Hair follicle dermal papilla cell (primary cell): ENCODE measurements around the gene SIPA1L3. TPM values are rescaled to one million over a fixed set of nuclear protein-coding genes. Genes with fewer than 3 reads are reported as not detected.

Source experiments
- small RNA-seq: library from RNA; depleted of rRNA; stranded (forward); fragments of <200 nt; gene quantifications from one replicate; pipeline ENCODE3, GENCODE V24; 2012
- total RNA-seq: library from RNA; depleted of rRNA; stranded (reverse); fragments of >200 nt; gene quantifications from 2 replicates; pipeline ENCODE4 v1.2.3, GENCODE V29; 2012

Gene SIPA1L3, protein sequence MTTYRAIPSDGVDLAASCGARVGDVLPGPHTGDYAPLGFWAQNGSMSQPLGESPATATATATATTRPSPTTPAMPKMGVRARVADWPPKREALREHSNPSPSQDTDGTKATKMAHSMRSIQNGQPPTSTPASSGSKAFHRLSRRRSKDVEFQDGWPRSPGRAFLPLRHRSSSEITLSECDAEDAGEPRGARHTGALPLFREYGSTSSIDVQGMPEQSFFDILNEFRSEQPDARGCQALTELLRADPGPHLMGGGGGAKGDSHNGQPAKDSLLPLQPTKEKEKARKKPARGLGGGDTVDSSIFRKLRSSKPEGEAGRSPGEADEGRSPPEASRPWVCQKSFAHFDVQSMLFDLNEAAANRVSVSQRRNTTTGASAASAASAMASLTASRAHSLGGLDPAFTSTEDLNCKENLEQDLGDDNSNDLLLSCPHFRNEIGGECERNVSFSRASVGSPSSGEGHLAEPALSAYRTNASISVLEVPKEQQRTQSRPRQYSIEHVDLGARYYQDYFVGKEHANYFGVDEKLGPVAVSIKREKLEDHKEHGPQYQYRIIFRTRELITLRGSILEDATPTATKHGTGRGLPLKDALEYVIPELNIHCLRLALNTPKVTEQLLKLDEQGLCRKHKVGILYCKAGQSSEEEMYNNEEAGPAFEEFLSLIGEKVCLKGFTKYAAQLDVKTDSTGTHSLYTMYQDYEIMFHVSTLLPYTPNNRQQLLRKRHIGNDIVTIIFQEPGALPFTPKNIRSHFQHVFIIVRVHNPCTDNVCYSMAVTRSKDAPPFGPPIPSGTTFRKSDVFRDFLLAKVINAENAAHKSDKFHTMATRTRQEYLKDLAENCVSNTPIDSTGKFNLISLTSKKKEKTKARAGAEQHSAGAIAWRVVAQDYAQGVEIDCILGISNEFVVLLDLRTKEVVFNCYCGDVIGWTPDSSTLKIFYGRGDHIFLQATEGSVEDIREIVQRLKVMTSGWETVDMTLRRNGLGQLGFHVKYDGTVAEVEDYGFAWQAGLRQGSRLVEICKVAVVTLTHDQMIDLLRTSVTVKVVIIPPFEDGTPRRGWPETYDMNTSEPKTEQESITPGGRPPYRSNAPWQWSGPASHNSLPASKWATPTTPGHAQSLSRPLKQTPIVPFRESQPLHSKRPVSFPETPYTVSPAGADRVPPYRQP (N-terminal part only)
- 12.7 and 14.0 TPM in 2 replicates for total RNA-seq

GRCh38 chr19:37906869-37907734 is at the start of gene SIPA1L3:
TSS of gene SIPA1L3 (plus strand) at chr19:37907208. CDS start at chr19:38081566, 174,358 bp downstream.

DNA sequence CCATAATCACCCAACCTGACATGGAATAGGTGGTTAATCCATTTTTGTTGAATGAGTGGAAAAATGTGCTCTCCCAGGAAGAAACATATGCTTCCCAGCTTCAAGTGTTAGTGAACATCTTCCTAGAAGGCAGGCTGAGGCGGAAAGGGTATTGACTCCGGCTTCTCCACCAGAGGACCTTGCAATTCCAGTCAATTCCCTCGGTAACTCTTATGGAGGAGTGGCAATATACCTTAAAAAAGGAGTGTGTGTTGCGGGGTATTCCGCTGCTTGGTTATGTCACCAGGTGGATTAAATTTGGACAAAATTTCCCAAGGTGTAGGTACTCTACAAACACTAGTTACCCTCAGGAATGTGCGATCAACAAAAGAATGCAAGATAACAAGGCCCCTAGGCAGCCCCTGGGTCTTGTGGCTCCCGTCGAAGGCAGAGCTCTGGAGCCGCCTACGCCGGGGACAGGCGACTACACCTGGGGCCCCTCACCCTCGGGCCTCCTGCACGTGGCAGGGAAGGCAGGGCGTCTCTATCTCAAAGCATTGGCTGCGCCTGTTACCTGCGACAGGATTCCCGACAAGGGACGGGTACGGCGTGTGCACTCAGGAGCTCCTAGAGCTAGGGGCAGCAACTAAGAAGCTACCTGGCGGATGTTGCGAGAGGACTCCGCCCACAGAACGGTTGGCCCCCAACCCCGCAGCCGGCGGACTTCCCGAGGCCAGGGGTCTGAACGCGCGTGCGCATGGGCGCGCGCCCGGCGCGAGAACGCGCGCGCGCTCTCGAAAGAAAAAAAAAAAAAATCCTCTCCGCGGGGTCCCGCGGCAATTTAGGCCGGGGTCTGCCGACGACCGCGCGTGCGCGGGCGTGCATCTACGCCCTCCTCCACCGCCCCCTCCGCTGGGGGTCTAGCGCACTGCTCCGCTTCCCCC is 801 bp upstream of the SIPA1L3 start, which contains the start of gene WDR87:
Gene WDR87 (minus strand): TSS at position 649 of the 923 bp plus-strand sequence. CDS start 8,355 bp downstream, outside the sequence.

DNA sequence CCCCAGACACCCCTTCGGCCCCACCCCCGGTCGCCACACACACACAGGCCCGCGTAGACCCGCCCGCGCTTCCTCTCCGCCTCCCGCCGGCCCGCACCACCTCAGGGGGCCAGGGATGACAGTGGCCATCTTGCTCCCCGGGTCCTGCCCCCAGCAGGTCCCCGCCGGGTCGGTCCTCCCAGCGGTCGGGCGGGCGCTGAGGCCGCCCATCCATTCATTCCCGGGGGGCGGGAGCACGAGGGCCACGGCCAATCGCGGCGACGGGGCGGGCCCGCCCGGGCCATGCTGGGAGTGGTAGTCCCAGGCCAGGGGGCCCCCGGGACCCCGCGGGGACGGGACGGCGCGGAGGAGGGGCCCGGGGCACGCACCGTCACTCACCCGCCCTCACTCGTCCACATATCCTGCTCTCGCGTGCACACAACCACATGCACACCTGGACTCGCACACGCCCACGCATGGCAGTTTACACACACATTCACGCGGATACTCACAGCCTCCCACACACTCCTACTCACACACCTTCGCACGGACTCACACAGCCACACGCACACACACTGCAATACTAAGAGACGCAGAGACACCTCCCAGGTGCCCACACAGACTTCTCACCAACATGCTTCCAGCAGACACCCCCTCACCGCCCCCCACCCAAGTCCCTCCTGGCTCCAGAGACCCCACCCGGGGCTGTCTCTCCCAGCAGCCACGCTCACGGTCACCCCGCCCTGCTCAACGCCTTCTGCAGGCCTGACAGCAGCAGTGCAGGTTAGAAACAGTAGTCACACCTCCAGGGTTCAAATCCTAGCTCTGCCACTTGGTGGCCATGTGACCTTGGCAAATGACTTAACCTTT is 317.2 kb downstream of the SIPA1L3 start, which contains the start of gene DPF1:
Gene DPF1 (minus strand): TSS at position 209 of the 849 bp plus-strand sequence. CDS start 80 bp downstream, at position 129.

Small RNAs within 50 kb of the gene (small RNA-seq; reads per million reads assigned to genes)
- gene RN7SL663P = not detected

Other genes starting within 250 kb of the SIPA1L3 start
- 3.4 and 3.7 TPM in 2 replicates for gene ZNF607, start 187.4 kb upstream of the SIPA1L3 start, total RNA-seq
- 7.9 and 22.9 TPM in 2 replicates for gene ZNF573, start 127.6 kb upstream of the SIPA1L3 start, total RNA-seq
- gene WDR87, start 614 bp upstream of the SIPA1L3 start, total RNA-seq = under 0.01 TPM in 1 of 2 replicates, not detected in the other